ENCODE measurements around the gene PEX11B. TPM values are rescaled to one million over a fixed set of nuclear protein-coding genes. Genes with fewer than 3 reads are reported as not detected.
"Not testable (repeated sequence)": the region's sequence is repeated elsewhere in the genome, so short reads cannot be mapped to it uniquely, and the experiment has no call there.

Gene PEX11B
- total RNA-seq, 1 donor from 2014 or later = 18.7 TPM

DNA sequence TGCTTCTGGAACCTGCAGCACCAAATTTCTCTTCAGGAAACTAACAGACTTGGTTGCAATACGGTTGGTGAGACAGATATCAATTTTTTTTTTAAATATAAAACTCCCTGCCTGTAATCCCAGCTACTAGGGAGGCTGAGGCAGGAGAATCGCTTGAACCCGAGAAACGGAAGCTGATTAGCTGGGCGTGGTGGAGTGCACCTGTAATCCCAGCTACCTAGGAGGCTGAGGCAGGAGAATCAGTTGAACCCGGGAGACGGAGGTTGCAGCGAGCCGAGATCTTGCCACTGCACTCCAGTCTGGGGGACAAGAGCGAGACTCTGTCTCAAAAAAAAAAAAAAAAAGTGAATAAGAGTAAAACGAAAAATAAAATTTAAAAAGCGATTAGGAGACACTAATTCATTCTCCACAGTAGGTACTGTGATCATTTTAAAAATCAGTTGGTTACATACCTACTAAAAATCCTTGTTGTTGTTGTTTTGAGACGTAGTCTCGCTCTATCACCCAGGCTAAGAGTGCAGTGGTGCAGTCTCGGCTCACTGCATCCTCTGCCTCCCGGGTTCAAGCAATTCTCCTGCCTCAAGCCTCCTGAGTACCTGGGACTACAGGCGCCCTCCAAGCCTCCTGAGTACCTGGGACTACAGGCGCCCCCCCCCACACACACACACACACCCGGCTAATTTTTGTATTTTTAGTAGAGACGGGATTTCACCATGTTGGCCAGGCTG, 9.6 kb upstream of the PEX11B start:
- H3K4me3 Mint-ChIP-seq = peak overlapping the region; percentile 82
- peaks cover 5% of the 10 kb centered on the region for H3K36me3 Mint-ChIP-seq (ENCODE audit: low read depth)
- H3K27me3 Mint-ChIP-seq (ENCODE audit: low read depth) = no peaks in the 10 kb centered on the region
- DNase-seq (ENCODE audit: low read depth, low spot score) = no peak
- H3K4me1 Mint-ChIP-seq = peaks cover 4% of the 10 kb centered on the region
- no peak for TF ChIP-seq CTCF (conservative IDR thresholded peaks at IDR 0.05)
- H3K9me3 Mint-ChIP-seq = no peaks in the 10 kb centered on the region
- no peak overlapping the region for H3K27ac Mint-ChIP-seq (ENCODE audit: unreplicated experiment)

GRCh38 chr1:145927063-145927886, 8.8 kb upstream of the PEX11B start, which contains the start of gene RBM8A:
Gene RBM8A, minus strand, starts transcription at chr1:145927484. Its CDS starts 58 bp downstream, at chr1:145927426.
- H3K4me1 Mint-ChIP-seq = peaks cover 4% of the 10 kb centered on the region
- no peaks in the 10 kb centered on the region for H3K27me3 Mint-ChIP-seq (ENCODE audit: low read depth)
- no peaks in the 10 kb centered on the region for H3K9me3 Mint-ChIP-seq
- H3K36me3 Mint-ChIP-seq (ENCODE audit: low read depth) = peaks cover 5% of the 10 kb centered on the region
- peak; percentile 76 for TF ChIP-seq CTCF (conservative IDR thresholded peaks at IDR 0.05)
- peak within 1 kb of the TSS; percentile 25 for H3K27ac Mint-ChIP-seq (ENCODE audit: unreplicated experiment)
- peak; percentile 82 for DNase-seq (ENCODE audit: low read depth, low spot score)
- H3K4me3 Mint-ChIP-seq = no peak within 1 kb of the TSS

DNA sequence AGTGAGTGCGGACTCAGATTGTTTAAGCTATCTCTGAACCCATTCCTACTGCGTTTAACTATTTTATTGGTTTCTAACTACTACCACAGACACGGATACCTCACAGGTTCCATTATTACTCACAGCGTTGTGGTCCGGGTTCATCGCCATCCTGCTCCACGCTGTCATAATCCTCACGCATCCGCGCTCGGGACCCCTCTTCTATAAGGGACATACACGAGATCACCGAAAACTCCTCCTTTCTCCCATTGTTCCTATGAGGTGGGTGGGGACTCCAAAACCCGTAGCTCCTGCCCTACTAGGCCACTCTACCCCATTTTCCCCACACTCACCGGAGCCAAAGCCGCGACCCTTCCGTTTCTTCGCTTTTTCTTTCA, 8.2 kb upstream of the PEX11B start:
- no peak for DNase-seq (ENCODE audit: low read depth, low spot score)
- Mint-ChIP-seq H3K27me3 (ENCODE audit: low read depth) (no peaks in the 10 kb centered on the region), H3K27ac (ENCODE audit: unreplicated experiment) (peak overlapping the region; percentile 25), H3K36me3 (ENCODE audit: low read depth) (peaks cover 5% of the 10 kb centered on the region), H3K9me3 (no peaks in the 10 kb centered on the region), H3K4me3 (no peak overlapping the region), H3K4me1 (peaks cover 4% of the 10 kb centered on the region)
- no peak for TF ChIP-seq CTCF (conservative IDR thresholded peaks at IDR 0.05)

DNA sequence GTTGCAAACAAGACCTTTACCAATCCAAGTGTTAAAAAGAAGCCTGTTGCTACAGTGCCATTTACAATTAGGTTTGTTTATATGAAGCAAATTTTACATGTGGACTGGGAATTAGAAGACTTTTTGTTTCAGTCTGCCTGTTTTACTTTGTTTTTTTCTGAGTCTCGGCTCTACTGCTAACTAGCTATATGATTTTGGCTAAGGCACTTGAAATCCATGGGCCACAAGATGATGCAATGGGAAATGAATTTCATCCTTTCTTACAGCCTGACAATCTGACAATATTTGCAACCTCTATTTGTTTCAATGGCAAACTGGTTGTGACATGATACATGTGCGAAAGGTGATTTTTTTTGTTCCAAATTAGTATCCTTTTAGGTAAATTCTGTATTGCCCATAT, 3.7 kb upstream of the PEX11B start:
- DNase-seq (ENCODE audit: low read depth, low spot score) = no peak
- H3K27ac Mint-ChIP-seq (ENCODE audit: unreplicated experiment) = no peak overlapping the region
- H3K9me3 Mint-ChIP-seq = no peaks in the 10 kb centered on the region
- H3K36me3 Mint-ChIP-seq (ENCODE audit: low read depth) = peaks cover 5% of the 10 kb centered on the region
- H3K4me1 Mint-ChIP-seq = peaks cover 24% of the 10 kb centered on the region
- no peak for TF ChIP-seq CTCF (conservative IDR thresholded peaks at IDR 0.05)
- H3K4me3 Mint-ChIP-seq = peak overlapping the region; percentile 12
- H3K27me3 Mint-ChIP-seq (ENCODE audit: low read depth) = no peaks in the 10 kb centered on the region

DNA sequence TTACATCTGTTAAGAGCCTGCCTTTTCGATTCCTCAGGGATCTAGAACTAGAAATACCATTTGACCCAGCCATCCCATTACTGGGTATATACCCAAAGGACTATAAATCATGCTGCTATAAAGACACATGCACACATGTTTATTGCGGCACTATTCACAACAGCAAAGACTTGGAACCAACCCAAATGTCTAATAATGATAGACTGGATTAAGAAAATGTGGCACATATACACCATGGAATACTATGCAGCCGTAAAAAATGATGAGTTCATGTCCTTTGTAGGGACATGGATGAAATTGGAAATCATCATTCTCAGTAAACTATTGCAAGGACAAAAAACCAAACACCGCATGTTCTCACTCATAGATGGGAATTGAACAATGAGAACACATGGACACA, 1.8 kb upstream of the PEX11B start:
- H3K27ac Mint-ChIP-seq (ENCODE audit: unreplicated experiment); DNase-seq (ENCODE audit: low read depth, low spot score); H3K27me3 Mint-ChIP-seq (ENCODE audit: low read depth); H3K36me3 Mint-ChIP-seq (ENCODE audit: low read depth); H3K9me3 Mint-ChIP-seq: not testable (repeated sequence)
- Mint-ChIP-seq H3K4me1 (peaks cover 28% of the 10 kb centered on the region), H3K4me3 (peak overlapping the region; percentile 99)

All from neural crest cell (in vitro differentiated cells).